C4-2B (cell line): Measurements from ENCODE around the gene ZSWIM9.

Source experiments
- ZFX ChIP-seq: fragments of 450-650 bp; IDR thresholded peaks from 2 replicates; pipeline ENCODE4 v1.6.1; 2017
- TF ChIP-seq, protein P1 (sequence below): fragments of 450-650 bp; conservative IDR thresholded peaks from 2 replicates; pipeline ENCODE4 v1.5.1; 2017; ENCODE audit warnings: mild to moderate bottlenecking

GRCh38 chr19:48186541-48186991 is 16.1 kb downstream of the ZSWIM9 start:
- TF ChIP-seq, protein P1, sequence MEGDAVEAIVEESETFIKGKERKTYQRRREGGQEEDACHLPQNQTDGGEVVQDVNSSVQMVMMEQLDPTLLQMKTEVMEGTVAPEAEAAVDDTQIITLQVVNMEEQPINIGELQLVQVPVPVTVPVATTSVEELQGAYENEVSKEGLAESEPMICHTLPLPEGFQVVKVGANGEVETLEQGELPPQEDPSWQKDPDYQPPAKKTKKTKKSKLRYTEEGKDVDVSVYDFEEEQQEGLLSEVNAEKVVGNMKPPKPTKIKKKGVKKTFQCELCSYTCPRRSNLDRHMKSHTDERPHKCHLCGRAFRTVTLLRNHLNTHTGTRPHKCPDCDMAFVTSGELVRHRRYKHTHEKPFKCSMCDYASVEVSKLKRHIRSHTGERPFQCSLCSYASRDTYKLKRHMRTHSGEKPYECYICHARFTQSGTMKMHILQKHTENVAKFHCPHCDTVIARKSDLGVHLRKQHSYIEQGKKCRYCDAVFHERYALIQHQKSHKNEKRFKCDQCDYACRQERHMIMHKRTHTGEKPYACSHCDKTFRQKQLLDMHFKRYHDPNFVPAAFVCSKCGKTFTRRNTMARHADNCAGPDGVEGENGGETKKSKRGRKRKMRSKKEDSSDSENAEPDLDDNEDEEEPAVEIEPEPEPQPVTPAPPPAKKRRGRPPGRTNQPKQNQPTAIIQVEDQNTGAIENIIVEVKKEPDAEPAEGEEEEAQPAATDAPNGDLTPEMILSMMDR, result no peak
- no peak for TF ChIP-seq ZFX
